B cell (primary cell): ENCODE measurements around the gene ECE2.

Experiments
- EZH2 ChIP-seq: IDR thresholded peaks from 2 replicates; pipeline ENCODE4 v1.6.1; 2012; ENCODE audit warnings: borderline replicate concordance, low read depth, mild to moderate bottlenecking, moderate library complexity, low read length; ENCODE audit not compliant: insufficient read depth, poor library complexity, severe bottlenecking
- TF ChIP-seq, protein P1 (sequence below): fragments of 200-600 bp; IDR thresholded peaks from one replicate; pipeline ENCODE4 v1.8.0; 2022; ENCODE audit warnings: antibody characterized with exemption, mild to moderate bottlenecking

GRCh38 chr3:184317201-184317600 is 41.4 kb downstream of the ECE2 start:
- TF ChIP-seq, protein P1, sequence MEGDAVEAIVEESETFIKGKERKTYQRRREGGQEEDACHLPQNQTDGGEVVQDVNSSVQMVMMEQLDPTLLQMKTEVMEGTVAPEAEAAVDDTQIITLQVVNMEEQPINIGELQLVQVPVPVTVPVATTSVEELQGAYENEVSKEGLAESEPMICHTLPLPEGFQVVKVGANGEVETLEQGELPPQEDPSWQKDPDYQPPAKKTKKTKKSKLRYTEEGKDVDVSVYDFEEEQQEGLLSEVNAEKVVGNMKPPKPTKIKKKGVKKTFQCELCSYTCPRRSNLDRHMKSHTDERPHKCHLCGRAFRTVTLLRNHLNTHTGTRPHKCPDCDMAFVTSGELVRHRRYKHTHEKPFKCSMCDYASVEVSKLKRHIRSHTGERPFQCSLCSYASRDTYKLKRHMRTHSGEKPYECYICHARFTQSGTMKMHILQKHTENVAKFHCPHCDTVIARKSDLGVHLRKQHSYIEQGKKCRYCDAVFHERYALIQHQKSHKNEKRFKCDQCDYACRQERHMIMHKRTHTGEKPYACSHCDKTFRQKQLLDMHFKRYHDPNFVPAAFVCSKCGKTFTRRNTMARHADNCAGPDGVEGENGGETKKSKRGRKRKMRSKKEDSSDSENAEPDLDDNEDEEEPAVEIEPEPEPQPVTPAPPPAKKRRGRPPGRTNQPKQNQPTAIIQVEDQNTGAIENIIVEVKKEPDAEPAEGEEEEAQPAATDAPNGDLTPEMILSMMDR = no peak
- TF ChIP-seq EZH2 = no peak
